Neuronal stem cell (in vitro differentiated cells): ENCODE data around the gene LMNA.

Experiments used
- DNase-seq: peaks from one replicate; pipeline ENCODE4 v3.0.0-alpha.2; 2013; ENCODE audit warnings: low spot score
- H2AFZ ChIP-seq: one replicate; pipeline ENCODE4 v1.6.1; 2013; ENCODE audit warnings: mild to moderate bottlenecking, low read length, inconsistent platforms
- H2AK5ac ChIP-seq: 2 replicates; pipeline ENCODE4 v1.6.1; 2013; ENCODE audit warnings: low read depth, mild to moderate bottlenecking, inconsistent platforms, low read length, moderate library complexity, mixed read lengths
- H2BK120ac ChIP-seq: 2 replicates; pipeline ENCODE4 v1.6.1; 2013; ENCODE audit warnings: low read depth, mild to moderate bottlenecking, inconsistent platforms, low read length, moderate library complexity, mixed read lengths
- H2BK12ac ChIP-seq: one replicate; pipeline ENCODE4 v1.6.1; 2013; ENCODE audit warnings: low read length, inconsistent platforms
- H2BK15ac ChIP-seq: 2 replicates; pipeline ENCODE4 v1.6.1; 2013; ENCODE audit warnings: mild to moderate bottlenecking, low read length, inconsistent platforms, mixed read lengths
- H2BK5ac ChIP-seq: one replicate; pipeline ENCODE4 v1.6.1; 2013; ENCODE audit warnings: inconsistent platforms, mild to moderate bottlenecking, low read length, moderate library complexity
- H3K14ac ChIP-seq: one replicate; pipeline ENCODE4 v1.6.1; 2013; ENCODE audit warnings: low read length, inconsistent platforms
- H3K18ac ChIP-seq: 2 replicates; pipeline ENCODE4 v1.6.1; 2013; ENCODE audit warnings: low read length, inconsistent platforms
- H3K23ac ChIP-seq: 2 replicates; pipeline ENCODE4 v1.6.1; 2013; ENCODE audit warnings: low read depth, mild to moderate bottlenecking, mixed read lengths, low read length, inconsistent platforms; ENCODE audit not compliant: poor library complexity
- H3K27ac ChIP-seq: replicated peaks from 3 replicates; pipeline ENCODE4 v1.5.1; 2013; ENCODE audit warnings: low read length, inconsistent platforms
- H3K27me3 ChIP-seq, 3 experiments: 2 replicates each; pipeline ENCODE4 v1.6.1; 2013; ENCODE audit warnings: low read length in 3 of 3, mild to moderate bottlenecking in 2 of 3, inconsistent platforms in 1 of 3, low read depth in 1 of 3, mixed read lengths in 1 of 3, moderate library complexity in 1 of 3; ENCODE audit not compliant: control insufficient read depth in 3 of 3, insufficient read depth in 3 of 3
- H3K36me3 ChIP-seq, 2 donors: replicated peaks in 1 of 2; 2 replicates each; pipeline ENCODE4 v1.6.1; 2013; ENCODE audit warnings: low read length in 2 of 2; ENCODE audit not compliant: control insufficient read depth in 2 of 2, insufficient read depth in 2 of 2
- H3K4ac ChIP-seq: 2 replicates; pipeline ENCODE4 v1.6.1; 2013; ENCODE audit warnings: inconsistent platforms, mild to moderate bottlenecking, low read length, moderate library complexity
- H3K4me1 ChIP-seq, 2 donors: 1 replicate in 1 of 2; 2 replicates in 1 of 2; pipeline ENCODE4 v1.6.1; 2013; ENCODE audit warnings: low read length in 2 of 2, low read depth in 1 of 2; ENCODE audit not compliant: control insufficient read depth in 2 of 2, insufficient read depth in 1 of 2
- H3K4me2 ChIP-seq: one replicate; pipeline ENCODE4 v1.6.1; 2013; ENCODE audit warnings: mild to moderate bottlenecking, low read length, inconsistent platforms; ENCODE audit not compliant: insufficient read depth, poor library complexity, severe bottlenecking
- H3K4me3 ChIP-seq, 2 donors: 2 replicates each; pipeline ENCODE4 v1.5.1; 2013; ENCODE audit warnings: low read length in 2 of 2, mild to moderate bottlenecking in 2 of 2, inconsistent platforms in 1 of 2, moderate library complexity in 1 of 2
- H3K79me1 ChIP-seq: one replicate; pipeline ENCODE4 v1.6.1; 2013; ENCODE audit warnings: low read depth, mild to moderate bottlenecking, inconsistent platforms, low read length, moderate library complexity
- H3K9ac ChIP-seq: one replicate; pipeline ENCODE4 v1.6.1; 2013; ENCODE audit warnings: mild to moderate bottlenecking, low read depth, low read length, inconsistent platforms; ENCODE audit not compliant: poor library complexity
- H3K9me3 ChIP-seq, 2 donors: replicated peaks in 1 of 2; 2 replicates each; pipeline versions ENCODE3 to v1.6.1; 2013; ENCODE audit warnings: low read length in 2 of 2, mild to moderate bottlenecking in 2 of 2, inconsistent platforms in 1 of 2, low read depth in 1 of 2, mixed read lengths in 1 of 2, moderate library complexity in 1 of 2; ENCODE audit not compliant: control insufficient read depth in 2 of 2, insufficient read depth in 1 of 2
- H4K8ac ChIP-seq: one replicate; pipeline ENCODE4 v1.6.1; 2013; ENCODE audit warnings: low read depth, mild to moderate bottlenecking, inconsistent platforms, low read length, moderate library complexity
- H4K91ac ChIP-seq: one replicate; pipeline ENCODE4 v1.6.1; 2013; ENCODE audit warnings: low read length, low read depth, mild to moderate bottlenecking, inconsistent platforms; ENCODE audit not compliant: poor library complexity
- WGBS, 2 donors: extraction: QIAGEN DNeasy Blood & Tissue Kit; methylation state at CpG; one replicate each; pipeline ENCODE4 v1.1.7; 2013; ENCODE audit warnings: missing lambda C conversion rate in 2 of 2, mixed read lengths in 1 of 2; ENCODE audit not compliant: insufficient read length in 2 of 2, insufficient replicate concordance in 1 of 2; ENCODE audit errors: extremely low coverage in 2 of 2; 5-methylcytosine and 5-hydroxymethylcytosine counted together

Gene LMNA

GRCh38 chr1:156098784-156099183 lies 15.7 kb upstream of the LMNA start:
- no peak overlapping the region for H2BK15ac ChIP-seq
- H3K18ac ChIP-seq: no peak overlapping the region
- no peaks in the 10 kb centered on the region for H3K27me3 ChIP-seq
- H3K9ac ChIP-seq: no peak overlapping the region
- H2BK5ac ChIP-seq: no peak overlapping the region
- H2AFZ ChIP-seq: no peak overlapping the region
- no peak overlapping the region for H2BK12ac ChIP-seq
- peaks cover 28 to 38% of the 10 kb centered on the region in 2 donors for H3K4me1 ChIP-seq
- no peak overlapping the region for H3K4ac ChIP-seq
- no peak overlapping the region for H3K4me2 ChIP-seq
- no peak overlapping the region for H3K14ac ChIP-seq
- WGBS, 2 donors: no CpG with 5 or more reads among the region's 2 CpGs
- H2BK120ac ChIP-seq: no peak overlapping the region
- no peak overlapping the region for H4K91ac ChIP-seq
- H2AK5ac ChIP-seq: no peak overlapping the region
- no peak overlapping the region for H3K23ac ChIP-seq
- no peaks in the 10 kb centered on the region for H3K9me3 ChIP-seq
- no peak overlapping the region for H3K4me3 ChIP-seq
- H3K27ac ChIP-seq: peak overlapping the region; percentile 52
- peaks cover 14 to 90% of the 10 kb centered on the region in 2 donors for H3K36me3 ChIP-seq
- DNase-seq: no peak
- peaks cover 17% of the 10 kb centered on the region for H3K79me1 ChIP-seq
- no peak overlapping the region for H4K8ac ChIP-seq

- Histone ChIP-seq H2AFZ (no peak overlapping the region), H3K14ac (no peak overlapping the region), H4K91ac (no peak overlapping the region), H3K23ac (no peak overlapping the region), H3K27me3 (no peaks in the 10 kb centered on the region), H3K27ac (peak overlapping the region; percentile 52), H3K9ac (no peak overlapping the region), H2BK5ac (no peak overlapping the region), H3K79me1 (peaks cover 17% of the 10 kb centered on the region), H3K4me3 (no peak overlapping the region), H3K18ac (no peak overlapping the region), H2BK15ac (no peak overlapping the region), H3K9me3 (no peaks in the 10 kb centered on the region), H2BK120ac (no peak overlapping the region), H4K8ac (no peak overlapping the region), H2AK5ac (no peak overlapping the region), H2BK12ac (no peak overlapping the region), H3K4me1 (peaks cover 33 to 43% of the 10 kb centered on the region in 2 donors), H3K4me2 (no peak overlapping the region), H3K4ac (no peak overlapping the region), H3K36me3 (peaks cover 10 to 86% of the 10 kb centered on the region in 2 donors)
- no CpG with 5 or more reads among the region's 3 CpGs for WGBS, 2 donors
- DNase-seq: no peak
Observed at GRCh38 chr1:156099282-156099681, 15.2 kb upstream of the LMNA start.

- no peak overlapping the region for H2AFZ ChIP-seq
- H3K9me3 ChIP-seq: no peaks in the 10 kb centered on the region
- no peak overlapping the region for H3K23ac ChIP-seq
- no peak overlapping the region for H2BK120ac ChIP-seq
- peaks cover 44 to 54% of the 10 kb centered on the region in 2 donors for H3K4me1 ChIP-seq
- no peak overlapping the region for H3K9ac ChIP-seq
- no peak overlapping the region for H3K14ac ChIP-seq
- H3K4me2 ChIP-seq: no peak overlapping the region
- H3K4ac ChIP-seq: no peak overlapping the region
- no peak for DNase-seq
- H2BK12ac ChIP-seq: no peak overlapping the region
- H2AK5ac ChIP-seq: no peak overlapping the region
- no peak overlapping the region for H3K4me3 ChIP-seq
- H3K27ac ChIP-seq: no peak overlapping the region
- no CpG with 5 or more reads among the region's 4 CpGs for WGBS, 2 donors
- H2BK5ac ChIP-seq: no peak overlapping the region
- H2BK15ac ChIP-seq: no peak overlapping the region
- no peak overlapping the region for H4K8ac ChIP-seq
- H4K91ac ChIP-seq: no peak overlapping the region
- H3K79me1 ChIP-seq: peaks cover 17% of the 10 kb centered on the region
- H3K27me3 ChIP-seq: no peaks in the 10 kb centered on the region
- H3K36me3 ChIP-seq: peaks cover 8 to 82% of the 10 kb centered on the region in 2 donors
- H3K18ac ChIP-seq: no peak overlapping the region
Observed at GRCh38 chr1:156100205-156100995, 14.1 kb upstream of the LMNA start.

GRCh38 chr1:156101880-156102279 lies 12.6 kb upstream of the LMNA start:
- Histone ChIP-seq H4K8ac (no peak overlapping the region), H3K18ac (no peak overlapping the region), H2BK120ac (no peak overlapping the region), H3K23ac (no peak overlapping the region), H3K4me3 (no peak overlapping the region), H4K91ac (no peak overlapping the region), H2BK5ac (no peak overlapping the region), H2BK12ac (no peak overlapping the region), H2BK15ac (no peak overlapping the region), H3K9ac (no peak overlapping the region), H3K79me1 (peaks cover 17% of the 10 kb centered on the region), H3K9me3 (no peaks in the 10 kb centered on the region), H3K27me3 (no peaks in the 10 kb centered on the region), H3K4ac (no peak overlapping the region), H2AFZ (no peak overlapping the region), H3K4me2 (no peak overlapping the region), H3K27ac (no peak overlapping the region), H3K36me3 (peaks cover 8 to 68% of the 10 kb centered on the region in 2 donors), H3K14ac (peak overlapping the region; percentile 10), H3K4me1 (peaks cover 39 to 59% of the 10 kb centered on the region in 2 donors), H2AK5ac (no peak overlapping the region)
- no peak for DNase-seq
- WGBS, 2 donors: no CpG with 5 or more reads among the region's 6 CpGs
